Keratinocyte (primary cell): ENCODE data around the gene TAPT1. TPM values are rescaled to one million over a fixed set of nuclear protein-coding genes. Genes with fewer than 3 reads are reported as not detected.

Experiments used
- DNase-seq: peaks from one replicate; pipeline ENCODE4 v3.0.0-alpha.2; 2011; ENCODE audit warnings: low read depth, missing footprints, low spot score
- FAIRE-seq: peaks from 2 replicates; lab custom pipeline; 2011; peaks lifted over from hg19 to GRCh38; lab: Jason Lieb, UNC
- H2AFZ ChIP-seq: 2 replicates; pipeline ENCODE4 v1.6.0; 2012; ENCODE audit warnings: low read length, control low read depth, inconsistent platforms; ENCODE audit not compliant: control insufficient read depth
- H3K27ac ChIP-seq: 2 replicates; pipeline ENCODE4 v1.5.1; 2011; ENCODE audit warnings: low read length; ENCODE audit not compliant: control insufficient read depth, insufficient read depth
- H3K27me3 ChIP-seq: 3 replicates; pipeline ENCODE4 v1.6.0; 2011; ENCODE audit warnings: low read length; ENCODE audit not compliant: control insufficient read depth, insufficient read depth; ENCODE audit errors: extremely low read depth
- H3K36me3 ChIP-seq, 2 experiments: 2 replicates in 1 of 2; 3 replicates in 1 of 2; pipeline ENCODE4 v1.5.1; 2011; ENCODE audit warnings: low read length in 2 of 2, mild to moderate bottlenecking in 1 of 2; ENCODE audit not compliant: control insufficient read depth in 2 of 2, insufficient read depth in 2 of 2; ENCODE audit errors: extremely low read depth in 1 of 2
- H3K4me1 ChIP-seq: 3 replicates; pipeline ENCODE4 v1.5.1; 2011; ENCODE audit warnings: low read length; ENCODE audit not compliant: control insufficient read depth, insufficient read depth; ENCODE audit errors: extremely low read depth
- H3K4me2 ChIP-seq: 3 replicates; pipeline ENCODE4 v1.6.0; 2011; ENCODE audit warnings: low read depth, low read length; ENCODE audit not compliant: control insufficient read depth, insufficient read depth; ENCODE audit errors: extremely low read depth
- H3K4me3 ChIP-seq, 3 experiments: fragments of 200-600 bp in 1 of 3; sonication (generic) in 1 of 3; 2 replicates in 2 of 3; 3 replicates in 1 of 3; pipeline ENCODE4 v1.5.1; 2011 to 2016; ENCODE audit warnings: low read length in 3 of 3, mild to moderate bottlenecking in 3 of 3, control low read depth in 2 of 3, inconsistent platforms in 1 of 3, low read depth in 1 of 3, mixed read lengths in 1 of 3, mixed run types in 1 of 3, moderate library complexity in 1 of 3; ENCODE audit not compliant: control insufficient read depth in 2 of 3, insufficient read depth in 2 of 3; ENCODE audit errors: extremely low read depth in 1 of 3
- H3K79me2 ChIP-seq: 2 replicates; pipeline ENCODE4 v1.6.0; 2012; ENCODE audit warnings: low read length; ENCODE audit not compliant: control insufficient read depth, insufficient read depth
- H3K9ac ChIP-seq: 3 replicates; pipeline ENCODE4 v1.6.0; 2011; ENCODE audit warnings: low read length; ENCODE audit not compliant: control insufficient read depth, insufficient read depth; ENCODE audit errors: extremely low read depth
- H3K9me1 ChIP-seq: 3 replicates; pipeline ENCODE4 v1.6.0; 2011; ENCODE audit warnings: low read length; ENCODE audit not compliant: control insufficient read depth, insufficient read depth; ENCODE audit errors: extremely low read depth
- H3K9me3 ChIP-seq: 2 replicates; pipeline ENCODE4 v1.5.1; 2012; ENCODE audit warnings: low read depth, low read length; ENCODE audit not compliant: control insufficient read depth
- H4K20me1 ChIP-seq: 3 replicates; pipeline ENCODE4 v1.6.0; 2011; ENCODE audit warnings: low read length; ENCODE audit not compliant: control insufficient read depth, insufficient read depth; ENCODE audit errors: extremely low read depth
- CTCF ChIP-seq, 3 experiments: IDR thresholded peaks in 1 of 3; conservative IDR thresholded peaks in 1 of 3; optimal IDR thresholded peaks in 1 of 3; 2 replicates in 2 of 3; 3 replicates in 1 of 3; pipeline versions ENCODE3 to v1.5.1; 2011; ENCODE audit warnings: low read length in 3 of 3, mild to moderate bottlenecking in 3 of 3, moderate library complexity in 2 of 3, control low read depth in 1 of 3, inconsistent platforms in 1 of 3; ENCODE audit not compliant: insufficient read depth in 2 of 3; ENCODE audit errors: extremely low read depth in 1 of 3
- EZH2 ChIP-seq: IDR thresholded peaks from one replicate; pipeline ENCODE4 v1.6.1; 2012; ENCODE audit warnings: inconsistent platforms, mild to moderate bottlenecking, low read length, moderate library complexity
- dilution Hi-C: fragments of 300-500 bp; cut with MboI; formaldehyde crosslinking; loops from one replicate; pipeline ENCODE4 v1.7.0; 2020; ENCODE audit warnings: low sequenced_read_pairs; ENCODE audit not compliant: extremely low pct_ligation_motif_present
- polyA plus RNA-seq, 5 experiments: library from polyadenylated mRNA; depleted of rRNA in 3 of 5; stranded (reverse) in 3 of 5; stranded (forward) in 1 of 5; unstranded in 1 of 5; fragments of >200 nt; gene quantifications; 1 replicate in 1 of 5; 2 replicates in 3 of 5; 3 replicates in 1 of 5; pipeline versions ENCODE4 v1.2.1 to v1.2.3, GENCODE V29; 2011 to 2012; ENCODE audit warnings: missing spikeins in 2 of 5, low read depth in 1 of 5, low replicate concordance in 1 of 5

TAPT1 gene
- polyA plus RNA-seq, 1 donor (not counting 4 experiments of a cell fraction or from before 2014, with no cell fraction given) = 10.7 TPM

GRCh38 chr4:16226816-16227461, 668 bp upstream of the TAPT1 start:
- peak overlapping the region; percentile 67 for H3K27ac ChIP-seq
- H3K79me2 ChIP-seq = peaks cover 16% of the 10 kb centered on the region
- H3K9me3 ChIP-seq = no peaks in the 10 kb centered on the region
- no peaks in the 10 kb centered on the region for H3K36me3 ChIP-seq
- no peak for TF ChIP-seq EZH2
- TF ChIP-seq CTCF (optimal IDR thresholded peaks at IDR 0.05 in 1 of 3, IDR thresholded peaks at IDR 0.05 in 1 of 3, conservative IDR thresholded peaks at IDR 0.05 in 1 of 3; ENCODE audit: extremely low read depth in 1 of 3, insufficient read depth in 2 of 3, low read length in 3 of 3) = no peak
- peak overlapping the region; percentile 82 for H3K9ac ChIP-seq
- dilution Hi-C loops = no loop called here
- no peak for DNase-seq
- H2AFZ ChIP-seq = peak overlapping the region; percentile 91
- no peak for FAIRE-seq
- H4K20me1 ChIP-seq = no peaks in the 10 kb centered on the region
- H3K4me2 ChIP-seq = peak overlapping the region; percentile 91
- H3K27me3 ChIP-seq = no peaks in the 10 kb centered on the region
- H3K4me3 ChIP-seq = peak overlapping the region; percentile 62 to 88 (median 85)
- H3K4me1 ChIP-seq = peaks cover 8% of the 10 kb centered on the region
- H3K9me1 ChIP-seq = no peaks in the 10 kb centered on the region

GRCh38 chr4:16225167-16225862, 956 bp downstream of the TAPT1 start:
- DNase-seq (no peak), FAIRE-seq (no peak)
- Histone ChIP-seq H3K4me2 (peak overlapping the region; percentile 76), H4K20me1 (no peaks in the 10 kb centered on the region), H3K36me3 (no peaks in the 10 kb centered on the region), H3K27ac (peak overlapping the region; percentile 50), H3K4me1 (peaks cover 8% of the 10 kb centered on the region), H3K9me1 (no peaks in the 10 kb centered on the region), H3K4me3 (peak overlapping the region; percentile 62 to 85 (median 69)), H3K27me3 (no peaks in the 10 kb centered on the region), H3K79me2 (peaks cover 17% of the 10 kb centered on the region), H2AFZ (peak overlapping the region; percentile 89), H3K9ac (peak overlapping the region; percentile 78), H3K9me3 (no peaks in the 10 kb centered on the region)
- no peak for TF ChIP-seq CTCF (optimal IDR thresholded peaks at IDR 0.05 in 1 of 3, IDR thresholded peaks at IDR 0.05 in 1 of 3, conservative IDR thresholded peaks at IDR 0.05 in 1 of 3; ENCODE audit: extremely low read depth in 1 of 3, insufficient read depth in 2 of 3, low read length in 3 of 3)
- TF ChIP-seq EZH2 = no peak
- dilution Hi-C loops = no loop called here
